Measurements from ENCODE around the gene TBL1XR1.

DNA sequence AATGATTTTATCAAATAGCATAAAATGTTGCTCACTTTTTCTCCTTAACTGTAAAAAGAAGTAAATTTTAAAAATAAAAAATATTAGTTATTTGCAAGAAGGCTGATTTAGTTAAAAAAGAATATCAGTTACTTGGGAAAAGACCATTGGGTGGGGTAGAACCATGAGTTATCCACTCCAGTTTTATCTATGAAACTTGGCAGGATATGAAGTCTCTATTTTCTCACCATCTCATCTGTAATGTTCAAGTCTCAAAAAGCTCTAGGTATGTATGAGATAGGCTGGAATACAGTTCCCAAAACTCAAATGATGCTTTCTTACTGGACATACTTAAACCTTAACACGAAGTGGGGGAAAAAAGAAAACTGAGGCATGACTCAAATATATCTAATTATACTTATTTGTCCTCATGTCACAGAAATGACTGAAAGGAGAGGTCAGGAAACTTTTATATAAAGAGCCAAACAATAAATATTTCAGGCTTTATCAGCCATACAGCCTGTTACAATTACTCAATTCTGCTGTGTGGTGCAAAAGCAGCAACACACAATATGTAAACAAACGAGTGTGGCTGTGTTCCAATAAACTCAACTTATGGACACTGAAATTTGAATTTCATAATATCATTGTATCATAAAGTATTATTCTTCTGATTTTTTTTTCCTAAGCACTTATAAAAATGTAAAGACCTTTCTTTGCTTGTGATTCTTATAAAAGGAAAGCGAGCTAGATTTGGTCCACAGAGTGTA lies 131.8 kb downstream of the TBL1XR1 start:
- no peak for TF ChIP-seq EZH2phosphoT487 (IDR thresholded peaks at IDR 0.05; ENCODE audit: borderline replicate concordance, low read length)
- TF ChIP-seq, protein P1, sequence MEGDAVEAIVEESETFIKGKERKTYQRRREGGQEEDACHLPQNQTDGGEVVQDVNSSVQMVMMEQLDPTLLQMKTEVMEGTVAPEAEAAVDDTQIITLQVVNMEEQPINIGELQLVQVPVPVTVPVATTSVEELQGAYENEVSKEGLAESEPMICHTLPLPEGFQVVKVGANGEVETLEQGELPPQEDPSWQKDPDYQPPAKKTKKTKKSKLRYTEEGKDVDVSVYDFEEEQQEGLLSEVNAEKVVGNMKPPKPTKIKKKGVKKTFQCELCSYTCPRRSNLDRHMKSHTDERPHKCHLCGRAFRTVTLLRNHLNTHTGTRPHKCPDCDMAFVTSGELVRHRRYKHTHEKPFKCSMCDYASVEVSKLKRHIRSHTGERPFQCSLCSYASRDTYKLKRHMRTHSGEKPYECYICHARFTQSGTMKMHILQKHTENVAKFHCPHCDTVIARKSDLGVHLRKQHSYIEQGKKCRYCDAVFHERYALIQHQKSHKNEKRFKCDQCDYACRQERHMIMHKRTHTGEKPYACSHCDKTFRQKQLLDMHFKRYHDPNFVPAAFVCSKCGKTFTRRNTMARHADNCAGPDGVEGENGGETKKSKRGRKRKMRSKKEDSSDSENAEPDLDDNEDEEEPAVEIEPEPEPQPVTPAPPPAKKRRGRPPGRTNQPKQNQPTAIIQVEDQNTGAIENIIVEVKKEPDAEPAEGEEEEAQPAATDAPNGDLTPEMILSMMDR (conservative IDR thresholded peaks at IDR 0.05; ENCODE audit: low read depth, low read length) = no peak

All from PC-3 (cell line).